Measurements from ENCODE around the gene CDH12.

GRCh38 chr5:22079002-22079401 lies 774.1 kb downstream of the CDH12 start:
- TF ChIP-seq CTCF (IDR thresholded peaks at IDR 0.05) (no peak), POLR2A (IDR thresholded peaks at IDR 0.05) (no peak), EP300 (IDR thresholded peaks at IDR 0.05) (no peak)

Data from gastroesophageal sphincter (tissue), 3 donors.